ENCODE data around the gene MED19.
A peak's percentile ranks its signal among the peaks of the same experiment; 100 is the strongest.

Gene MED19

DNA sequence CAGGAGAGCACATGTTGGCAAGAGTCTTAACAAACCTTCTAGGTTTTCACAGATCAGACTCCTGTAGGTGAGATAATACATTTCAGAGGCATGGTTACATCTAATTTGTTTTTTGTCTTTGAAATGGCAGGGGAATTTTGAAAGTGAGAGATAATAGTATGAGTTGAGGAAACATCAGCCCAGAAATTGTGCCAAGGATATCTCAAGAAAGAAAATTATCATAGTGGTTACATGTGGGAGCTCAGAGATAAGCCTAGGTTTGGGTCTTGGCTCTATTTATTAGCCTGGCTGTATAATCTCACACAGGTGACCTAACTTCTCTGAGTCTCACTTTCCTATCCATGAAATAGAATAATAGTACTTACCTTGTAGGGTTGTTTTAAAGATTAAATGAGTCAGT, 39.2 kb upstream of the MED19 start:
- no peaks in the 10 kb centered on the region for H3K27me3 ChIP-seq (ENCODE audit: insufficient read depth, poor library complexity, severe bottlenecking)
- no peak for TF ChIP-seq CTCF (IDR thresholded peaks at IDR 0.05; ENCODE audit: poor library complexity, severe bottlenecking)
- H3K4me3 ChIP-seq (ENCODE audit: severe bottlenecking): no peak overlapping the region
- no peaks in the 10 kb centered on the region for H3K9me3 ChIP-seq (ENCODE audit: severe bottlenecking)
- DNase-seq (ENCODE audit: low spot score) (no peak), ATAC-seq (ENCODE audit: low read depth) (no peak)
- H3K4me1 ChIP-seq (ENCODE audit: insufficient read depth, poor library complexity, severe bottlenecking): no peaks in the 10 kb centered on the region
- no peaks in the 10 kb centered on the region for H3K36me3 ChIP-seq (ENCODE audit: low read depth)
- H3K27ac ChIP-seq (ENCODE audit: poor library complexity, severe bottlenecking): no peak overlapping the region

- Histone ChIP-seq H3K9me3 (ENCODE audit: severe bottlenecking) (no peaks in the 10 kb centered on the region), H3K36me3 (ENCODE audit: low read depth) (peaks cover 25% of the 10 kb centered on the region), H3K4me1 (ENCODE audit: insufficient read depth, poor library complexity, severe bottlenecking) (peaks cover 5% of the 10 kb centered on the region), H3K27ac (ENCODE audit: poor library complexity, severe bottlenecking) (no peak overlapping the region), H3K4me3 (ENCODE audit: severe bottlenecking) (no peak overlapping the region), H3K27me3 (ENCODE audit: insufficient read depth, poor library complexity, severe bottlenecking) (no peaks in the 10 kb centered on the region)
- TF ChIP-seq CTCF (IDR thresholded peaks at IDR 0.05; ENCODE audit: poor library complexity, severe bottlenecking): no peak
- DNase-seq (ENCODE audit: low spot score): no peak
- ATAC-seq (ENCODE audit: low read depth): no peak
Observed at GRCh38 chr11:57746920-57747319, 34.9 kb upstream of the MED19 start.

DNA sequence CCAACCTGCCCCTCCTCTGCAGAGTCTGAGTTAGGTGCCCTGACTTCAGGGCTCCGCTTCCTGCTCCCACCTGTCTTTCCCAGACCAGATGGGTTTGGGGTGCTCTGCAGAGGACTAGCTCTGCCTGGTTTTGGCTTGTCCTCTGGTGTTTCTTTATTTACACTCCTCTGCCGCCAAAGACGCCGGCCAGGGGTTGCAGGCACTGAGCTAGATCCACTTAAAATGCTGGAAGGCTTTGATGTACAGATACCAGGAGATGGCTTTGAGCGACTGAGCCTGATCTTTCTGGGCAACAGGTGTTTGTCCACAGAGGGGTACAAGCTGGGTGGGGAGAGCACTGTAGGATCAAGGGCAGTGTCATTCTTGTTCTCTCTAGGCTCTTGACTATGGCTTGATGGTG, 33.2 kb upstream of the MED19 start:
- Histone ChIP-seq H3K4me1 (ENCODE audit: insufficient read depth, poor library complexity, severe bottlenecking) (peaks cover 5% of the 10 kb centered on the region), H3K36me3 (ENCODE audit: low read depth) (peaks cover 29% of the 10 kb centered on the region), H3K4me3 (ENCODE audit: severe bottlenecking) (no peak overlapping the region), H3K27ac (ENCODE audit: poor library complexity, severe bottlenecking) (no peak overlapping the region), H3K9me3 (ENCODE audit: severe bottlenecking) (no peaks in the 10 kb centered on the region), H3K27me3 (ENCODE audit: insufficient read depth, poor library complexity, severe bottlenecking) (no peaks in the 10 kb centered on the region)
- DNase-seq (ENCODE audit: low spot score) (no peak), ATAC-seq (ENCODE audit: low read depth) (no peak)
- no peak for TF ChIP-seq CTCF (IDR thresholded peaks at IDR 0.05; ENCODE audit: poor library complexity, severe bottlenecking)

GRCh38 chr11:57744357-57744756, 32.3 kb upstream of the MED19 start:
- no peak for TF ChIP-seq CTCF (IDR thresholded peaks at IDR 0.05; ENCODE audit: poor library complexity, severe bottlenecking)
- H3K4me3 ChIP-seq (ENCODE audit: severe bottlenecking): no peak overlapping the region
- DNase-seq (ENCODE audit: low spot score) (no peak), ATAC-seq (ENCODE audit: low read depth) (no peak)
- H3K36me3 ChIP-seq (ENCODE audit: low read depth): peaks cover 33% of the 10 kb centered on the region
- H3K4me1 ChIP-seq (ENCODE audit: insufficient read depth, poor library complexity, severe bottlenecking): peaks cover 5% of the 10 kb centered on the region
- no peaks in the 10 kb centered on the region for H3K9me3 ChIP-seq (ENCODE audit: severe bottlenecking)
- H3K27me3 ChIP-seq (ENCODE audit: insufficient read depth, poor library complexity, severe bottlenecking): no peaks in the 10 kb centered on the region
- H3K27ac ChIP-seq (ENCODE audit: poor library complexity, severe bottlenecking): no peak overlapping the region

DNA sequence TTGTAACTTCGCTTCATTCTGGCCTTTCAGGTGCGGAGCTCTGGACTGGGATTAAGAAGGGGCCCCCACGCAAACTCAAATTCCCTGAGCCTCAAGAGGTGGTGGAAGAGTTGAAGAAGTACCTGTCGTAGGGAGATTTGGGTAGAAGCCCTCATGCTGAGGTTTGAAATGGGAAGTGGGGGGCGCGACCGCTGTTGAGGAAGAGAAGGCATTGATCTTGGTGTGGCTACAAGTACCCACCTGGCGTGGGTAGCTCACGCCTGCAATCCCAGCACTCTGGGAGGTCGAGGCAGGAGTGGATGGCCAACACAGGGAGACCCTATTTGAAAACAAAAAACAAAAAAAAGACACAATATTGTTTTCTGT, 30.1 kb upstream of the MED19 start:
- Histone ChIP-seq H3K9me3 (ENCODE audit: severe bottlenecking) (no peaks in the 10 kb centered on the region), H3K27me3 (ENCODE audit: insufficient read depth, poor library complexity, severe bottlenecking) (no peaks in the 10 kb centered on the region), H3K27ac (ENCODE audit: poor library complexity, severe bottlenecking) (peak overlapping the region; percentile 73), H3K36me3 (ENCODE audit: low read depth) (peaks cover 54% of the 10 kb centered on the region), H3K4me1 (ENCODE audit: insufficient read depth, poor library complexity, severe bottlenecking) (peaks cover 5% of the 10 kb centered on the region), H3K4me3 (ENCODE audit: severe bottlenecking) (peak overlapping the region; percentile 79)
- no peak for TF ChIP-seq CTCF (IDR thresholded peaks at IDR 0.05; ENCODE audit: poor library complexity, severe bottlenecking)
- ATAC-seq (ENCODE audit: low read depth) (no peak), DNase-seq (ENCODE audit: low spot score) (no peak)

Data from RWPE2 (cell line).